ENCODE data around the gene HOXC10.

The HOXC10 gene

DNA sequence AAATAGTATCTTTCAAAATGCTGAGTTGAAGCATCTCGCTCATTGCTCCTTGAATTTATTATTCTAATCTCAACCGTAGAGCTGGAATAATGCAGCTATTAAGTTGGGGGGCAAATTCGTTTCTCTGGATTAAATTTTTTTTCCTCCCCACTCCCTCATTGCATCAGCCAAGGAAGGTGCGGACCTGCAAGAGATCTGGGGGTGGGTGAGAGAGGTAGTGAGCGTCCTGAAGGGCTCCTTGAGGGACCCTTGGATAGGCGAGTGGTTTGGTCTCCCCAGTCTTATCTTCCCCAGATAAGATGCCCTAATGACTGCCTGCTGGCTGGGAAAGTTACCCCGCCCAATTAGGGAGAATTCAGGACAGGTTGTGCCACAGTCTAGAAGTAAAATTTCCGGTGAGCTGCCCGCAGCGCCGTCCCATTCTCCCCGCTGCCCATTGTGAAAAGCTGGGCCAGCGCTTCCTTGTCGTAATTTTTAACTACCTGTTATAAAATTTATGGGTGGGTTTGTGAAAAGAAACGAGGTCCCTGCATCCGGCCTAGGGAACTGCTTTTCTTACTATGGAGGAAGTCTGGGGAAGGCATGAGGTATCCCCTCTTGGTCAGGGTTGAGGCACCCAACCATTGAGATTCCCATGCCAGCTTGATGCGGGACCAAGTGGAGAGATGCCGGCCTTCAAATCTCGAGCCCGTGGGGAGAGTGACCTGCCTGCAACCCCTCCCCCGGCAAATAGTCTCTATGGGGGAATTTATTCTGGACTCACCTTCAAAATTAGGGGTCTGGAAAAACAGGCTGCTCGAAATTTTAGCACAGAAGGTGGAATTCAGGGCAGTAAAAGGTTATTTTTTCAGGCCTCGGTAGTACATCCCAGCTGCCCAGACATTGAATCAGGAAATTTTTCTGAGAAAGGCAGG lies 30.3 kb downstream of the HOXC10 start:
- H3K27ac Mint-ChIP-seq: no peak overlapping the region
- H3K4me3 Mint-ChIP-seq: peak overlapping the region; percentile 39 to 61
- ATAC-seq (no peak), DNase-seq (no peak)
- peaks cover 44% of the 10 kb centered on the region for H3K4me1 Mint-ChIP-seq
- peaks cover 96% of the 10 kb centered on the region for H3K27me3 Mint-ChIP-seq
- no peaks in the 10 kb centered on the region for H3K9me3 Mint-ChIP-seq

DNA sequence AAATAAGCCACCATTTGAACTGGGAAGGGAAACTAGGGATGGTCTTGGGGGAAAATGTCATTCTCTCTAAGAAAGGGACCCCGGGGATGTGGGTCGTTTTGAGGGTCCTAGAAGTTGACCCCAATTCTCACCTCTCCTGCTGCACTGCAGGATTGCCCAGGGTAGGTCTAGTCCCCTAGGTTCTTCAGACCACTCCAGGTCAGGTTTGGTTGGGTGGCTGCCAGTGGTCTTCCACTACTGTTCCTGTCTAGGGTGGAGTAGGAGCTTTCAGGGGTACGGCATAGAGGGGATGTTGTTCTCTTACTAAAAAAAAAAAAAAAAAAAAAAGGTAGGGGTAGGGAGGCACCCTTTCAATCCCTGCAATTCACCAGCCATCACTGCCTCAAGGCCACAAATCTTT lies 31.1 kb downstream of the HOXC10 start:
- H3K4me3 Mint-ChIP-seq: no peak overlapping the region
- H3K27me3 Mint-ChIP-seq: peaks cover 95% of the 10 kb centered on the region
- no peak overlapping the region for H3K27ac Mint-ChIP-seq
- no peaks in the 10 kb centered on the region for H3K9me3 Mint-ChIP-seq
- DNase-seq (no peak), ATAC-seq (no peak)
- H3K4me1 Mint-ChIP-seq: peaks cover 46% of the 10 kb centered on the region

DNA sequence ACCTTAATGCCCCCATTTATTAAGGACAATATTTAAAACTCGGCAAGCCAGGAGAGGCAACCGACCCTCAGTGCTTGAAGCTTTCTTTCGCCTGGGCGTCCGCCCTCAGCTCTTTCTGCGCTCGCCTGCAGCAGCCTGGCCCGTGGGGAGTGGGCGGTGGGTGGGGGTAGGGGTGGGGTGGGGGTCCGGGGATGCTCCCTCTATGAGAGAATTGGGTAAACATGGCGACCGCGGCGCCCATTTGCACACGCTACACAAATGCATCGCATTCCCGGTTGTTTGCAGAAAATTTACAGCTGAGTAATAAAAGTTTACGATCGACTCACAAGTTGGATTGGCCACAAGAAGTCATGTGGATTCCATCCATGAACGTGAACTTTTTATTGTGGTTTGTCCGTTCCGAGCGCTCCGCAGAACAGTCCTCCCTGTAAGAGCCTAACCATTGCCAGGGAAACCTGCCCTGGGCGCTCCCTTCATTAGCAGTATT lies 31.6 kb downstream of the HOXC10 start:
- Mint-ChIP-seq H3K4me3 (peak overlapping the region; percentile 24 to 26), H3K9me3 (no peaks in the 10 kb centered on the region), H3K27me3 (peaks cover 95% of the 10 kb centered on the region), H3K27ac (no peak overlapping the region), H3K4me1 (peaks cover 46% of the 10 kb centered on the region)
- DNase-seq (no peak), ATAC-seq (no peak)

DNA sequence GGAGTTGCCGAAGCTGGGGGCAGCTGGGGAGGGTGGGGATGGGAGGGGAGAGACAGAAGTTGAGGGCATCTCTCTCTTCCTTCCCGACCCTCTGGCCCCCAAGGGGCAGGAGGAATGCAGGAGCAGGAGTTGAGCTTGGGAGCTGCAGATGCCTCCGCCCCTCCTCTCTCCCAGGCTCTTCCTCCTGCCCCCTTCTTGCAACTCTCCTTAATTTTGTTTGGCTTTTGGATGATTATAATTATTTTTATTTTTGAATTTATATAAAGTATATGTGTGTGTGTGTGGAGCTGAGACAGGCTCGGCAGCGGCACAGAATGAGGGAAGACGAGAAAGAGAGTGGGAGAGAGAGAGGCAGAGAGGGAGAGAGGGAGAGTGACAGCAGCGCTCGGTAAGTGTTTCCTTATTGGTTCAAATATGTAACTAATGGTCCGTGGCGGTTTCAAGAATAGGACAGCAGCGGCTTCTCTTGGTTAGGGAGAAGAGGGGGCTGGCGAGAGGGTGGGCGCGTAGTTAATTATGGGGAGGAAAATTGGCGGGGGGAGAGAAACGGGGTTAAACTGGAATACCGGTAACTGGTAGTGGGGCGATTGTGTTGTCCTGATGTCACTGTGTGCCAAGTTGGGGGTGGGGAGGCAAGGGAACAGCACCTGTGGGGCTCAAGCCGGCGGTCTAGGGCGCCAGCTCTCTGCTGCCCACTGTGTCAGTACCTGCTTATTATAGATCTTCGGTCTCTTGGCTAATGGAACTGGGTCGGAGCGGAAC lies 32.3 kb downstream of the HOXC10 start:
- Mint-ChIP-seq H3K9me3 (no peaks in the 10 kb centered on the region), H3K4me1 (peaks cover 46% of the 10 kb centered on the region), H3K27ac (peak overlapping the region in 1 of 2 donors; percentile 95), H3K27me3 (peaks cover 95% of the 10 kb centered on the region), H3K4me3 (peak overlapping the region; percentile 82 to 94)
- DNase-seq (no peak), ATAC-seq (peak; percentile 66)

DNA sequence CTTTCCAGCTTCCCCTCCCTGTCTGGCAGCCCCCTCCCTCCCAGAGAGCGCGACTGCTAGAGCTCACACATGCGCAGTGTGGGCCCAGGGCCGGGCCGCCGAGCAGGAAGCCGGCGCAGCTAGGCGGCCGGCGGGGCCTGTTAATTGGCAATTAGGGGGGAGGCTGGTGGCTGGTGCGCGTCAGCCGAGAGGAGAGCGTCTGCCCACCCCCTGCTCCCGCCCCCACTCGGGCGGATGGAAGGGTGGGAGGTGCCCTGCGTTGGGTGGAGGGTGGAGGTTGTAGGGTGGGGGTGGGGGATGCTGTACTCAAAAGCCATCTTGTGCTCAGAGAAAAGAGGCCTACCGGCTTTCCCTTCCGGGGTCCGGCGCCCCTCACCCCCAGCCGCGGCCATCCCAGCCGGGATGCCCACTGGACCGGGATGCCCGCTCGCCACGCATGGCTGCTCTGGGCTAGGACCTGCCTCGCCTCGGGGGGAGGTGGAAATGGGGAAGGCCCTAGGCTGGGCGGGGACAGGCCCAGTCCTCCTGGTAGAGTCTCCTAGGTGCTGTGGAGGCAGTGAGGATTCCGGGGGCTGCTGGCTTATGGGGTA lies 33.0 kb downstream of the HOXC10 start:
- Mint-ChIP-seq H3K27ac (peak overlapping the region; percentile 91 to 95), H3K4me3 (peak overlapping the region; percentile 82 to 94), H3K27me3 (peaks cover 95% of the 10 kb centered on the region), H3K9me3 (no peaks in the 10 kb centered on the region), H3K4me1 (peaks cover 46% of the 10 kb centered on the region)
- ATAC-seq (peak; percentile 91), DNase-seq (peak; percentile 80 to 85)

DNA sequence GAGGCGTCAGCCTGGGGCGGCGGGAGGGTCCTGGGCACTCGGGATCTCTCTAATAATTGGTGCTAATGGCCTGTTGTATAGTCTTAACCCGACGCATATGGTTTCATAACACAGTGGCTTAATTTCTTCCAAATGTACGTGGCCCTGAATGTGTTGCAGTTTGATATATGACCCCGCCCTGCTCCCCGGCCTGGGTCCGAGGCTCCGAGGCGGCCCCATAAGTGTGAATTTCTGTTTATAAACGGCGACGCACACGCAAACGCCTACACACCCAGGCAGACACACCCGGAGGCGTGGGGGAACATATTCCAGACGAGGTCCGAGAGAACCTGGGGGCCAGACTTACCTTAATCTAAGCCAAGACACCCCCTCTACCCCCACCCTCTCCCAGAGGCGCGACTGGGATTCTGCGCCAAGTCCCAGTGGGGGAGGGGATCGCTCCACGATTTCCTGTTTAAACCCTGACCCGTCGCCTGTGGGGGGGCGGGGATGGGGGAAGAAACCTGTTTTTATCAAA lies 33.6 kb downstream of the HOXC10 start:
- Mint-ChIP-seq H3K27ac (peak overlapping the region; percentile 91 to 95), H3K4me1 (peaks cover 46% of the 10 kb centered on the region)
- no peak for ATAC-seq

DNA sequence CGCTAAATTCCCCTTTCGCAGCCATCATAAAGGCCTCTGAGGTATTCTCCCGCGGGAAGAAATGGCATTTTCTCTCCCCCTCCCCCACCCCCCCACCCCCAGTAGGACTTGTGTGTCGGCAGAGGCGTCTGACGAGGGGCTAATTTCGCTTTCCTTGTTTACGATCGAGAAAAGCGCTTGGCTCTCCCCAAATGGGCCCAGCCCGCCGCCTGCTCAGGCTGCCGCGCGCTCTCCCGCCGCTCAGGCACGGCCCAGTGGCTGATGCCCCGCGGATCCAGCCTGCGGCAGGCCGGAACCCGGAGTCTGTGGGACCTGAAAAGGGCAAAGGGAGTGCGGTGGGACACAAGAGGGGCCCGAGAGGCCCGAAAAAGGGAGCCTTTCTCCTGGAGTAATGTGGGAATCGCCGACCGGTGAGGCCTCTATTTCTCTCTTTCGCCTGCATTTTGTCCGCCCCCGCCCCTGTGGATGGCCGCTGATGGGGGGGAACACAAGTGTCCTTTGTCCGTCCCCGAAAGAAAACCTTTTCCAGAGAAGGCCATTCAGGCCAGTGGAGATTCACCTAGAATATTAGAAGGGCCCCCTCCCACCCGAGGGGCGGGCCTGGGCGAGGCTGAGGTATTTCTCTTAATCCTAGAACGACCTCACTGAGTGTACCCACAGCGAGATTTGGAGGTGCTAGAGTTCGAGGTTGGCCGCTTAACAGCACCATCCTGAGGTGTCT lies 34.3 kb downstream of the HOXC10 start:
- no peak overlapping the region for H3K27ac Mint-ChIP-seq
- ATAC-seq: no peak
- H3K4me1 Mint-ChIP-seq: peaks cover 43% of the 10 kb centered on the region
- peaks cover 95% of the 10 kb centered on the region for H3K27me3 Mint-ChIP-seq
- H3K4me3 Mint-ChIP-seq: peak overlapping the region; percentile 5 to 35
- no peaks in the 10 kb centered on the region for H3K9me3 Mint-ChIP-seq
- no peak for DNase-seq

More for the DNA sequence above, 33.6 kb downstream of the HOXC10 start:
- DNase-seq: no peak
- peaks cover 95% of the 10 kb centered on the region for H3K27me3 Mint-ChIP-seq
- peak overlapping the region; percentile 82 to 94 for H3K4me3 Mint-ChIP-seq
- H3K9me3 Mint-ChIP-seq: no peaks in the 10 kb centered on the region

DNA sequence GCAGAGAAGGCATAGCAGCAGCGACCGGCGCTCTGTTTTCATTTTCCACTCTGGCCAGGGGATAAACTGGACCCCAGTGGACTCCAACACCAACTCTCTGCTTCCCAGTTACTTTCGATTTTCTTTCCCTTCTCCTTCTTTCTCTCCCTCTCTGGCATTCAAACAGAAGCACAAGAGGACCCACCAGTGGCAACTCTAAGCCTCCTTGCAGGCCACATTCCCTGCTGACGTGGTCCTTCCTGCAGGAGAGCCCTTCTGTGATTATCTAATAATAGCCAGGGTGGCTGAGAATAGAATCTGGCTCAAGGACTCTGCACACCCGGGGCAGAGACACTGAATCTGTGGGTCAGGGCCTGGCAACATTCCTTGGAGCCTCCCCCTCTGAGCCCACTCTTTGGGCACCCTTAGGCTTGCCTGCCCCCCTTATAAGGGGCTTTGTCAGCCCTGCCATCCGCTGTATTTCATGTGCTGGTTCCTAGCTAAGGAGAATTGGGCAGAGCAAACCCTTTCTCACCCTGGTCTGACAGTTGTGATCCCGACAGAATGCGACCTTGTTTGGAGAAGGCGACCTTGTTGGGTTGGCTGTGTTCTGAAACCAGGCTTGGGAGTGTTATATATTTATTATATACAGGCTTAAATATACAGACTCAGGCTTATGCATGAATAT lies 35.1 kb downstream of the HOXC10 start:
- H3K4me3 Mint-ChIP-seq: peak overlapping the region in 1 of 2 donors; percentile 28
- peaks cover 95% of the 10 kb centered on the region for H3K27me3 Mint-ChIP-seq
- no peak overlapping the region for H3K27ac Mint-ChIP-seq
- DNase-seq (peak in 1 of 2 donors; percentile 1), ATAC-seq (no peak)
- peaks cover 35% of the 10 kb centered on the region for H3K4me1 Mint-ChIP-seq
- no peaks in the 10 kb centered on the region for H3K9me3 Mint-ChIP-seq

DNA sequence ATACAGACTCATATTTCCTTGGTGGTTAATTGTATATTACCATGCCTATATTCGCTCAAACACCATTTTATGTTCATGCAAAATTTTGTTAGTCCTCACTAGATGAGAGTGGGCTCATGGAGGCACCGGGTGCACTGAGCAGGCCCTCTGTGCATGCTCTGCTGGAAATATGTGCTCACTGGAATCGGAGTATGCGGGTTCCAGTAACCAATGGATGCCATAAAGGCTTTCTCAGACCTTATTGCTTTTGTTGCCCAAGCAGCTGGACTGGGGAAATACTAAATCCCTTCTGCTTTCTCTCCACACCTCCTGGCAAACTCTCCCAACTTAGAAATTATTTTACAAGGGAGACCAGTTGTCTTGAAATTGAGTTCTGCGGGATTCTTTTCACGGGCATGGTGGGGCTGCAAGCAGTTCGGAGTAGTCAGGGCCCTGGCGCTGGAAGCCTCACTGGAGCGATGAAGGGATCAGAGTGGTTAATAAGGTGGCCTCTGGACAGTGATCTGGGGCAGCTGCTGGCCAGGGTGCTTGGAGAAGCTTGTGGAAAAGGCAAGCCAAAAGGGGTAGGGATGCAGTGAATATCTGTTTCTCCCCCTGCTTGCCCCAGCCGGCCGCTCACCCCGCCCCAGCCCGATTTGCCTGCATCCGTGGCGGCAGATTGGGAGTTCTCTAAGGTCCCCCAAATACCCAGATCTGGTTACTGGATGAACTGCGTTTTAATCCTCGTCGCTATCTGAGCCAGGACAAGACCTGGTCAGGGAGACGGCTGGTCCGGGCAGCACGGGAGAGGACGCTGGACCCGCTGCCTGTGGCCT lies 35.9 kb downstream of the HOXC10 start:
- Mint-ChIP-seq H3K27me3 (peaks cover 95% of the 10 kb centered on the region), H3K4me1 (peaks cover 33% of the 10 kb centered on the region), H3K27ac (no peak overlapping the region), H3K9me3 (no peaks in the 10 kb centered on the region), H3K4me3 (no peak overlapping the region)
- ATAC-seq (no peak), DNase-seq (peak in 1 of 2 donors; percentile 2)

DNA sequence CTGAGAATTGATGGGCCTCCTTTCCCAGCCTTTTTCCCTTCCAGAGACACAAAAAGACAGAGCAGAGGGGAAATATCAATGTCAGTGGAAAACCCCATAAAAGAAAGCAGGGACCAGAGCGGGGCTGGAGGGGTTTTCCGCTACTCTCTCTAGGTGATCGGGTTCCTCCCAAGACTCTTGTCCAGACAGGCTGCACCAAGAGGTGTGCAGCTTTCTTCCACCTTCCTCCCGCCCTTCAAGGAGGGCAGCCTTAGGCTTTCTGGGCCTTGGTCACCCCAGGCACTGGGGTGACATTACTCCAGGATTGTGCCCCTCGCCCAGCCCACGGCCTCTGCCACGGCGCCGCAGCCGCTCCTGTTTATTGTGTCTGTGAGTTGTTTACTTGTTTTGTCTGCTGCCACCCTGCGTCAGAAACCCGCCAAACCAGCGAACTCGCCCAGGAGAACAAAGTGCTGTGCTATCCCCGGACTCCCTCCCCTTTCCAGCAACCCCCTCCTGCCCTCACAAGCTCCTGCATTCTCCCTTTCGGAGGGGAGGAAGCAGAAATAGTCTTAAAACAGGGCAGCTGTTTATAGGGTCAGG lies 36.6 kb downstream of the HOXC10 start:
- H3K4me1 Mint-ChIP-seq: peaks cover 38% of the 10 kb centered on the region
- H3K27me3 Mint-ChIP-seq: peaks cover 95% of the 10 kb centered on the region
- H3K27ac Mint-ChIP-seq: no peak overlapping the region
- H3K9me3 Mint-ChIP-seq: no peaks in the 10 kb centered on the region
- H3K4me3 Mint-ChIP-seq: peak overlapping the region in 1 of 2 donors; percentile 32
- no peak for ATAC-seq
- no peak for DNase-seq

DNA sequence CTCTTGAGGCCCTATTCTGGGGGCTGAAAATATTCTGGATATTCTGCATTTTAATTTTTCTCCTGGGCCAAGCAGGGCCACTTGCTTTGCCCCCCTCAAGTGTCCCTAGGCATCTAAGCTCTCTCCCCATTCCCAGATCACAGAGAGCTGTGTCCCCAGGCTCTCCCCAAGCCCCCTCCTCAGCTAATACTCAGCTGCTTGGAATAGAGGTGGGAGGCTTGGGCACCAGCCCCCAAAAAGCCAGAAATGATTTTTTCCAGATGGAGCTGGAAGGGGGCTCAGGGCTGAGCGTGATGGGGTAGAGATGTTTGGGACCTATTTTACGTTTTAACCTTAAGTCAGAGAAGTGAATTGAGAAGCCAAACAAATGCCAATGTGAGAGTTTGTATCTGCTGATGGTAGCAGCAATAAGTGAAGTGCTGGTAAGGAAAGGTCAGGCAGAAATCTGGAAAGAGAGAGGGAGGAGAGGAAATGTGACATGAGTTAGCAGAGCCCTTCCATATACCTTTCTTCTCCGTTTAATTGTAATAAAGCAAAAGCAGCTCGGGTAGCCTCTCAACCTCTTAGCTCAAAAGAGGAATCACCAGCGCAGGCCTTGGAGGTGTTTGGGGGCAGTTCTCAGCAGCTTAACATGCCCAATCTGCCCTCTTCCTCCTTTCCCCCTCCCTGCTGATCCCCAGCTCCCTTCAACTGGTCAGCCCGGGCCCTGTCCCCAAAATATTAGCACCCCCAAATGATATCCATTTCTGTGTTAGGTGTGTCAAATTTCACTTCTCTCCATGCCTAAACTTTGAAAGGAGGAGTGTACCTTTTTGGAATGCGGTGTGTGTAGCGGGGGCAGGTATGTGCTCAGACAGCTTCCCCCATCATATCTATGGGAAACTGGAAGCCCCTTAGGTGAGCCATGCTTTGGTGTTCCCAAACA lies 38.3 kb downstream of the HOXC10 start:
- H3K27ac Mint-ChIP-seq: no peak overlapping the region
- ATAC-seq: no peak

DNA sequence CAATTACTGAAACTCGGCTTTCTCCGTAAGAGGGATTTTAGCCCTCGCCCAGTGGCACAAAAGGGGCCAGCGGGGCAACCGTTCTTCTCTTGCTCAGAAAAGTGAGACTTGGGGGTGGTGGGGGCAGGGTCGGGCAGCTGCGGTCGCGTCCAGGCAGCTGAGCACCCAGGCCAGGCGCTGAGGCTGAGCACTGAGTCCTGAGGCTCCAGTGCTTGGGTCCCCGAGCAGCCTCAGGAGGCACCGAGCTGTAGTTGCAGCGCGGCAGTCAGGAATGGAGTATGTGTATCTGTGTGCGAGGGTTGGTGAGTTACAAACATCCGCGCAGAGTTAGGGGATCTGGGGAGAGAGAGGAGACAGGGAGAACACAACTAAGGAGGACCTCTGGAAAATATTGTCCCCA lies 39.2 kb downstream of the HOXC10 start:
- H3K4me3 Mint-ChIP-seq: no peak overlapping the region
- H3K9me3 Mint-ChIP-seq: no peaks in the 10 kb centered on the region
- peaks cover 40% of the 10 kb centered on the region for H3K4me1 Mint-ChIP-seq
- no peak overlapping the region for H3K27ac Mint-ChIP-seq
- DNase-seq (no peak), ATAC-seq (no peak)
- H3K27me3 Mint-ChIP-seq: peaks cover 99% of the 10 kb centered on the region

More for the DNA sequence above, 38.3 kb downstream of the HOXC10 start:
- Mint-ChIP-seq H3K9me3 (no peaks in the 10 kb centered on the region), H3K4me1 (peaks cover 39% of the 10 kb centered on the region), H3K27me3 (peaks cover 95% of the 10 kb centered on the region), H3K4me3 (no peak overlapping the region)
- no peak for DNase-seq

Measured in stimulated activated naive CD8-positive, alpha-beta T cell treated with anti-CD3 and anti-CD28 coated beads, Interleukin-15, amount 100 ng/mL, for 72 hours (primary cell).